Neutrophil (primary cell): ENCODE measurements around the gene FUT4.
A peak's percentile ranks its signal among the peaks of the same experiment; 100 is the strongest.

Source experiments
- H3K27ac ChIP-seq: fragments of 200-600 bp; sonication (generic); 2 replicates; pipeline ENCODE4 v1.5.1; 2016; ENCODE audit warnings: mild to moderate bottlenecking, moderate library complexity
- H3K27me3 ChIP-seq: fragments of 200-600 bp; sonication (generic); 2 replicates; pipeline ENCODE4 v1.6.0; 2016; ENCODE audit warnings: mild to moderate bottlenecking
- H3K36me3 ChIP-seq: fragments of 200-600 bp; sonication (generic); 2 replicates; pipeline ENCODE4 v1.5.1; 2017
- H3K4me1 ChIP-seq, 2 experiments: fragments of 200-600 bp in 1 of 2; sonication (generic) in 1 of 2; 1 replicate in 1 of 2; 2 replicates in 1 of 2; pipeline versions ENCODE4 v1.5.1 to v1.6.1; 2013 to 2016; ENCODE audit warnings: low read depth in 1 of 2, low read length in 1 of 2, mild to moderate bottlenecking in 1 of 2, moderate library complexity in 1 of 2; ENCODE audit not compliant: control insufficient read depth in 1 of 2, insufficient read depth in 1 of 2
- H3K4me3 ChIP-seq, 2 experiments: fragments of 200-600 bp in 1 of 2; sonication (generic) in 1 of 2; 1 replicate in 1 of 2; 2 replicates in 1 of 2; pipeline ENCODE4 v1.5.1; 2013 to 2016; ENCODE audit warnings: low read depth in 1 of 2, low read length in 1 of 2, mild to moderate bottlenecking in 1 of 2, moderate library complexity in 1 of 2
- H3K9me3 ChIP-seq: fragments of 200-600 bp; sonication (generic); 2 replicates; pipeline ENCODE4 v1.5.1; 2016
- TF ChIP-seq, protein P1 (sequence below): fragments of 200-600 bp; sonication (generic); IDR thresholded peaks from 2 replicates; pipeline ENCODE4 v1.5.1; 2016; ENCODE audit warnings: antibody characterized with exemption

The FUT4 gene

GRCh38 chr11:94507485-94507884 lies 36.2 kb upstream of the FUT4 start:
- H3K36me3 ChIP-seq, result no peaks in the 10 kb centered on the region
- H3K9me3 ChIP-seq, result no peaks in the 10 kb centered on the region
- peaks cover 9% of the 10 kb centered on the region for H3K27me3 ChIP-seq
- no peak overlapping the region for H3K4me3 ChIP-seq
- TF ChIP-seq, protein P1, sequence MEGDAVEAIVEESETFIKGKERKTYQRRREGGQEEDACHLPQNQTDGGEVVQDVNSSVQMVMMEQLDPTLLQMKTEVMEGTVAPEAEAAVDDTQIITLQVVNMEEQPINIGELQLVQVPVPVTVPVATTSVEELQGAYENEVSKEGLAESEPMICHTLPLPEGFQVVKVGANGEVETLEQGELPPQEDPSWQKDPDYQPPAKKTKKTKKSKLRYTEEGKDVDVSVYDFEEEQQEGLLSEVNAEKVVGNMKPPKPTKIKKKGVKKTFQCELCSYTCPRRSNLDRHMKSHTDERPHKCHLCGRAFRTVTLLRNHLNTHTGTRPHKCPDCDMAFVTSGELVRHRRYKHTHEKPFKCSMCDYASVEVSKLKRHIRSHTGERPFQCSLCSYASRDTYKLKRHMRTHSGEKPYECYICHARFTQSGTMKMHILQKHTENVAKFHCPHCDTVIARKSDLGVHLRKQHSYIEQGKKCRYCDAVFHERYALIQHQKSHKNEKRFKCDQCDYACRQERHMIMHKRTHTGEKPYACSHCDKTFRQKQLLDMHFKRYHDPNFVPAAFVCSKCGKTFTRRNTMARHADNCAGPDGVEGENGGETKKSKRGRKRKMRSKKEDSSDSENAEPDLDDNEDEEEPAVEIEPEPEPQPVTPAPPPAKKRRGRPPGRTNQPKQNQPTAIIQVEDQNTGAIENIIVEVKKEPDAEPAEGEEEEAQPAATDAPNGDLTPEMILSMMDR, result no peak
- peaks cover 7% of the 10 kb centered on the region in 2 experiments for H3K4me1 ChIP-seq
- H3K27ac ChIP-seq, result no peak overlapping the region

- TF ChIP-seq, protein P1, result no peak
- H3K36me3 ChIP-seq, result no peaks in the 10 kb centered on the region
- H3K4me3 ChIP-seq, result peak within 1 kb of the TSS; percentile 56 to 59
- peaks cover 16 to 20% of the 10 kb centered on the region in 2 experiments for H3K4me1 ChIP-seq
- no peak within 1 kb of the TSS for H3K27ac ChIP-seq
- H3K9me3 ChIP-seq, result no peaks in the 10 kb centered on the region
- H3K27me3 ChIP-seq, result peaks cover 13% of the 10 kb centered on the region
Observed at GRCh38 chr11:94511932-94512781, 31.6 kb upstream of the FUT4 start, which contains the start of gene C11orf97. Gene C11orf97, plus strand, starts transcription at chr11:94512461. Its CDS starts 68 bp downstream, at chr11:94512529.

DNA sequence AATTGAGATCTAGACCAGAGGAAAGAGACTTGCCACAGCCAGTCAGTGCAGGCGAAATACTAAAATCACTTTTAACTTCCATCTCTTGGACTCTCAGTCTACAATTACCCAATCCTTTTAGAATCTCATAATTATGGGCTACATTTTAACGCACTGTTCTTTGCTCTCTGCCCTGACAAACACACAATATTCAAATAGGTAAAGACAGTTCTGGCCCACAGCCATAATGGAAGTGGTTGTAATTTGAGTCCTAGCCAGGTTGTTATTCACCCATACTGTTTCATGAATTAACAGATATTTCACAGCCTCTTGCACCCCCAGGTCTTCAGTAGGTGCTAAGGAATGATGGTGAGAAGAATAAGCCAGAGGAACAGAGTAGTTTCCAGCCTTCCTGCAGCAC lies 30.6 kb upstream of the FUT4 start:
- TF ChIP-seq, protein P1, result no peak
- no peaks in the 10 kb centered on the region for H3K36me3 ChIP-seq
- no peak overlapping the region for H3K27ac ChIP-seq
- peak overlapping the region; percentile 56 to 59 for H3K4me3 ChIP-seq
- H3K4me1 ChIP-seq, result peaks cover 16 to 20% of the 10 kb centered on the region in 2 experiments
- peaks cover 13% of the 10 kb centered on the region for H3K27me3 ChIP-seq
- H3K9me3 ChIP-seq, result no peaks in the 10 kb centered on the region

DNA sequence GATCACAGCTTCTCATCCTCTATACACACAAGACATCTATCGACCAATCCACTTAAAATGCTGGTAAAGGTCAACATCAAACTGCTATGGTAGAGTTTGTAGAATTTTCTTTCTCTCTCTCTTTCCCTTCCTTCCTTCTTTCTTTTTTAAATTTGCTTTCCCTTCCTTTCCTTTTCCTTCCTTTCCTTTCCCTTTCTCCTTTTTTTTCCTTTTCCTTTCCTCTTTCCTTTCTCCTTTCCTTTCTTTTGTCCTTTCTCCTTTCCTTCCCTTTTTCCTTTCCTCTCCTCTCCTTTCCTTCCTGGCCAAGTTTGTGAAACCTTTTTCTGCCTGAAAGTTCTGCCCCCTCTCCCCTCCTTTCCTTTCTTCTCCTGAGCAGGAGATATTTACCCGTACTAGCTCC lies 28.3 kb upstream of the FUT4 start:
- Histone ChIP-seq H3K27ac (no peak overlapping the region), H3K9me3 (no peaks in the 10 kb centered on the region), H3K36me3 (no peaks in the 10 kb centered on the region), H3K27me3 (peaks cover 13% of the 10 kb centered on the region), H3K4me1 (peaks cover 16 to 24% of the 10 kb centered on the region in 2 experiments), H3K4me3 (no peak overlapping the region)
- TF ChIP-seq, protein P1, result no peak

- H3K27me3 ChIP-seq, result peaks cover 11% of the 10 kb centered on the region
- TF ChIP-seq, protein P1, result no peak
- no peaks in the 10 kb centered on the region for H3K9me3 ChIP-seq
- H3K27ac ChIP-seq, result no peak overlapping the region
- no peaks in the 10 kb centered on the region for H3K36me3 ChIP-seq
- H3K4me3 ChIP-seq, result no peak overlapping the region
- H3K4me1 ChIP-seq, result peaks cover 16 to 24% of the 10 kb centered on the region in 2 experiments
Observed at GRCh38 chr11:94516725-94517124, 27.0 kb upstream of the FUT4 start.
